A549 (cell line): ENCODE data around the gene MEMO1.

ENCODE experiments used
- CBX2 ChIP-seq: fragments of 200-600 bp; sonication (generic); IDR thresholded peaks from 2 replicates; pipeline ENCODE4 v1.6.1; 2016; ENCODE audit warnings: low read depth, mild to moderate bottlenecking, borderline replicate concordance
- CBX8 ChIP-seq: fragments of 200-600 bp; sonication (generic); IDR thresholded peaks from 2 replicates; pipeline ENCODE4 v1.6.1; 2016
- CTCF ChIP-seq: fragments of >200 bp; sonication (Bioruptor Twin); formaldehyde crosslinking; IDR thresholded peaks from 3 replicates; pipeline ENCODE4 v1.5.1; 2016
- ESRRA ChIP-seq: fragments of 150-350 bp; IDR thresholded peaks from 2 replicates; pipeline ENCODE4 v1.6.1; 2014; ENCODE audit warnings: mild to moderate bottlenecking, low read length, borderline replicate concordance
- MAX ChIP-seq: IDR thresholded peaks from 2 replicates; pipeline ENCODE4 v1.6.1; 2012
- MYC ChIP-seq: IDR thresholded peaks from 2 replicates; pipeline ENCODE4 v1.6.1; 2012; ENCODE audit warnings: mild to moderate bottlenecking, inconsistent platforms, low read length, improper control_type of control experiment, borderline replicate concordance
- RARB ChIP-seq: fragments of 250-450 bp; sonication (Bioruptor Pico); IDR thresholded peaks from 2 replicates; pipeline ENCODE4 v1.8.0; 2021; ENCODE audit warnings: mild to moderate bottlenecking, moderate library complexity
- RCOR1 ChIP-seq: fragments of 150-350 bp; IDR thresholded peaks from 2 replicates; pipeline ENCODE4 v1.6.1; 2014; ENCODE audit warnings: antibody characterized with exemption, low read length, low read depth
- REST ChIP-seq: fragments of 200-600 bp; sonication (generic); IDR thresholded peaks from 2 replicates; pipeline ENCODE4 v1.6.1; 2016; ENCODE audit warnings: antibody characterized with exemption, mild to moderate bottlenecking, moderate library complexity
- SMC3 ChIP-seq: fragments of >200 bp; sonication (Bioruptor Twin); formaldehyde crosslinking; IDR thresholded peaks from 3 replicates; pipeline ENCODE4 v1.6.1; 2018; ENCODE audit warnings: inconsistent platforms
- USF2 ChIP-seq: fragments of 450-650 bp; IDR thresholded peaks from 2 replicates; pipeline ENCODE4 v1.6.1; 2014; ENCODE audit warnings: antibody characterized with exemption
- ZFP36 ChIP-seq: fragments of 450-650 bp; IDR thresholded peaks from 2 replicates; pipeline ENCODE4 v1.6.1; 2014; ENCODE audit warnings: borderline replicate concordance; ENCODE audit not compliant: partially characterized antibody

GRCh38 chr2:31999438-31999837 lies 11.4 kb downstream of the MEMO1 start:
- TF ChIP-seq ESRRA, result no peak
- TF ChIP-seq CTCF, result no peak
- TF ChIP-seq REST, result no peak
- TF ChIP-seq RARB (CRISPR knock-in tag), result no peak
- TF ChIP-seq MYC, result no peak
- no peak for TF ChIP-seq SMC3
- TF ChIP-seq RCOR1, result no peak
- TF ChIP-seq MAX, result no peak
- no peak for TF ChIP-seq USF2
- no peak for TF ChIP-seq CBX2
- no peak for TF ChIP-seq CBX8
- TF ChIP-seq ZFP36, result no peak
